Epithelial cell of esophagus (primary cell): ENCODE measurements around the gene FAT4.

ENCODE experiments used
- DNase-seq: peaks from one replicate; pipeline ENCODE4 v3.0.0; 2010; ENCODE audit warnings: low read depth
- H3K4me3 ChIP-seq: 2 replicates; pipeline ENCODE4 v1.5.1; 2011; ENCODE audit warnings: mild to moderate bottlenecking, low read length, control low read depth
- TF ChIP-seq, protein P1 (sequence below): IDR thresholded peaks from 2 replicates; pipeline ENCODE4 v1.5.1; 2011; ENCODE audit warnings: low read depth, mild to moderate bottlenecking, low read length, control low read depth, inconsistent platforms; ENCODE audit not compliant: insufficient read depth; ENCODE audit errors: missing control alignments

Gene FAT4, protein sequence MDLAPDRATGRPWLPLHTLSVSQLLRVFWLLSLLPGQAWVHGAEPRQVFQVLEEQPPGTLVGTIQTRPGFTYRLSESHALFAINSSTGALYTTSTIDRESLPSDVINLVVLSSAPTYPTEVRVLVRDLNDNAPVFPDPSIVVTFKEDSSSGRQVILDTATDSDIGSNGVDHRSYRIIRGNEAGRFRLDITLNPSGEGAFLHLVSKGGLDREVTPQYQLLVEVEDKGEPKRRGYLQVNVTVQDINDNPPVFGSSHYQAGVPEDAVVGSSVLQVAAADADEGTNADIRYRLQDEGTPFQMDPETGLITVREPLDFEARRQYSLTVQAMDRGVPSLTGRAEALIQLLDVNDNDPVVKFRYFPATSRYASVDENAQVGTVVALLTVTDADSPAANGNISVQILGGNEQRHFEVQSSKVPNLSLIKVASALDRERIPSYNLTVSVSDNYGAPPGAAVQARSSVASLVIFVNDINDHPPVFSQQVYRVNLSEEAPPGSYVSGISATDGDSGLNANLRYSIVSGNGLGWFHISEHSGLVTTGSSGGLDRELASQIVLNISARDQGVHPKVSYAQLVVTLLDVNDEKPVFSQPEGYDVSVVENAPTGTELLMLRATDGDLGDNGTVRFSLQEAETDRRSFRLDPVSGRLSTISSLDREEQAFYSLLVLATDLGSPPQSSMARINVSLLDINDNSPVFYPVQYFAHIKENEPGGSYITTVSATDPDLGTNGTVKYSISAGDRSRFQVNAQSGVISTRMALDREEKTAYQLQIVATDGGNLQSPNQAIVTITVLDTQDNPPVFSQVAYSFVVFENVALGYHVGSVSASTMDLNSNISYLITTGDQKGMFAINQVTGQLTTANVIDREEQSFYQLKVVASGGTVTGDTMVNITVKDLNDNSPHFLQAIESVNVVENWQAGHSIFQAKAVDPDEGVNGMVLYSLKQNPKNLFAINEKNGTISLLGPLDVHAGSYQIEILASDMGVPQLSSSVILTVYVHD (N-terminal part only)

DNA sequence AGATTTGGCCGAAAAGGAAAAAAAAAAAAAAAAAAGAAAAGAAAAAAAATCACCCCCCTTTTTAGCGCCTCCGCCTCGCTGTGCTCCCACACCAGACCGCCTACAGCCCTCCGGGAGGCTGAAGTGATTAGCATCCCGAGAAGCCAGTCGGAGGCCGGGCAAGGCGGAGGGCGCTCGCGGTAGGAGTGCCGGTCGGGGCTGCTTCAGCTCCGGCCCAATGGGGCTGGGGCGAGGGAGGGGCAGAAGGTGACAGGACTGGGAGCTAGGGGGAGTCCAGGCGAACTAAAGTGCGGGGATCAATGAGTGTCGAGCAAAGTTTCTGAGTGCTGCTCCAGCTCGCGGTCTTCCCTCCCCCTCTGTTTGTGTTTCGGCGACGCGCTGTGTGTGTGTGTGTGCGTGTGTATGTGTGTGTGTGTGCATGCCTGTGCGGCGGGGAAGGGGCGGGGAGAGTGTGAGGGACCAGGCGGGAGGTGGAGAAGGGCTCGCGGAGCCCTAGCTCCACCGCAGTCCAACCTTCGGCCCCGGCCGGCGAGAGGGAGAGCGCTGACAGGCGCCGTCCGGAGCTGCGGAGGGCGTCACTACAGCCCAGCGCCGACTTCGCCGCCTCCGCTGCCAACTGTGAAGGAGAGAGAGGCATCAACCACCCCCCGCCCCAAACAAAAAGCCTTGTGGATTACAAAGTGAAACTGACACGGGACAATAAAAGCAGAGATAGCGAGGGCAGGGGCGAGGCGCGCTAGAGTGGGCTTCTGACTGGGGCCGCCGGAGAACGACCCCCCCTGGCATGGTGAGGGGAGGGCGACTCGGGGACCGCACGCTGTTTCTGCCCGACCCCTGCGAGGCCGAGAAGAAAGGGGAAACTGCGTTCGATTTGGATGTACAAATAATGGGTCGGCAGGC, at the start of gene FAT4:
Gene FAT4, plus strand, starts transcription at position 280 of the 900 bp plus-strand sequence. CDS start 1,457 bp downstream, outside the sequence.
- TF ChIP-seq, protein P1, sequence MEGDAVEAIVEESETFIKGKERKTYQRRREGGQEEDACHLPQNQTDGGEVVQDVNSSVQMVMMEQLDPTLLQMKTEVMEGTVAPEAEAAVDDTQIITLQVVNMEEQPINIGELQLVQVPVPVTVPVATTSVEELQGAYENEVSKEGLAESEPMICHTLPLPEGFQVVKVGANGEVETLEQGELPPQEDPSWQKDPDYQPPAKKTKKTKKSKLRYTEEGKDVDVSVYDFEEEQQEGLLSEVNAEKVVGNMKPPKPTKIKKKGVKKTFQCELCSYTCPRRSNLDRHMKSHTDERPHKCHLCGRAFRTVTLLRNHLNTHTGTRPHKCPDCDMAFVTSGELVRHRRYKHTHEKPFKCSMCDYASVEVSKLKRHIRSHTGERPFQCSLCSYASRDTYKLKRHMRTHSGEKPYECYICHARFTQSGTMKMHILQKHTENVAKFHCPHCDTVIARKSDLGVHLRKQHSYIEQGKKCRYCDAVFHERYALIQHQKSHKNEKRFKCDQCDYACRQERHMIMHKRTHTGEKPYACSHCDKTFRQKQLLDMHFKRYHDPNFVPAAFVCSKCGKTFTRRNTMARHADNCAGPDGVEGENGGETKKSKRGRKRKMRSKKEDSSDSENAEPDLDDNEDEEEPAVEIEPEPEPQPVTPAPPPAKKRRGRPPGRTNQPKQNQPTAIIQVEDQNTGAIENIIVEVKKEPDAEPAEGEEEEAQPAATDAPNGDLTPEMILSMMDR, result no peak
- peak; percentile 96 for DNase-seq
- H3K4me3 ChIP-seq, result peak within 1 kb of the TSS; percentile 83

DNA sequence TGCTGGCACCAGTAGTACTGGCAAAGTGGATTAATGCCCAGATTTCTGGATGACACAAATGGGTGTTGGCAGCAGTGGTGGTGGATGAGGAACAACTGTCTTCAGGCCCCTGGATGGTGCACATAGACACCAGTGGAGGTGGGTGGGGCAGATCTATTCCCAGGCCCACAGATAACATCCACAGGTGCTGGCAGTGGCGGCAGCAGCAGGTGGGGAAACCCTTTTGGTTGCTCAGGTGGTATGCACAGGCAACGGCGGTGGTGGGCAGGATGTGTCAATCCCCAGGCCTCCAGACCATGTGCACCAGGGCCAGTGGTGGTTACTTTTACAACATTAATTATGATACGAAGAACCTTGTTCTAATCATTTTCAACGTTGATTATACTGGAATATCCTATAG, 48.9 kb upstream of the FAT4 start:
- H3K4me3 ChIP-seq, result no peak overlapping the region
- DNase-seq, result no peak
- TF ChIP-seq, protein P1, result no peak

DNA sequence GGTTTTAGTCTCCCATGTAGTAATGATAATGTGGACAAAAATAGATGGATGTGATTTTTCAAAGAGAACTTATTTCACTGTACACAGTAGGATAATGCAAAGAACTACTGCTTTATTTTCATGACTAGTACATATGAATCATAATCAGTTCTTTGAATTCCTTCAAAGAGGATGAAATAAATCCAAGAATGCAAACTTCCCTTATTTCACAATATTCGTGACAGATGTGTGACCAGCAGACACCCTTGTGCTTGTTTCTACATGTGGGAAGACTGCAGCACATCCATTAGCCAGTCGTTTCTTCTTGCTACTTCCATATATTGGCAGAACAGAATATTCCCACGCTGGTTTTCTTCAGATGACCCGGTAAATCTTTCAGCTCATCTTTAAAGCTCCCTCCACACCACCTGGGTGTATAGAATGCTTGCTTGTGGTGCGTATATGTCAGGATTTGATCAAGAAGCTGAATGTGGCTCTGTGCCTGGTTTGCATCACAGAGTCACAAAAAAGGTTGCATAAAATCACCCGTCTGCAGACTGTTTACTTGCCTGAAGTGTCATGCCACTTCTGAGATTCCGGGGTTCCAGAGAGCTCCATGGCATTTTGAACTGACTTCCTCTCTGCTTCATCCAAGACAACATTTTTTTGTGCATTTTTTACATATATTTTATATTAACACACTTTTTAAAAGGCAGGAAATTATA, 47.7 kb upstream of the FAT4 start:
- TF ChIP-seq, protein P1, result no peak
- DNase-seq, result peak; percentile 97
- H3K4me3 ChIP-seq, result peak overlapping the region; percentile 12

DNA sequence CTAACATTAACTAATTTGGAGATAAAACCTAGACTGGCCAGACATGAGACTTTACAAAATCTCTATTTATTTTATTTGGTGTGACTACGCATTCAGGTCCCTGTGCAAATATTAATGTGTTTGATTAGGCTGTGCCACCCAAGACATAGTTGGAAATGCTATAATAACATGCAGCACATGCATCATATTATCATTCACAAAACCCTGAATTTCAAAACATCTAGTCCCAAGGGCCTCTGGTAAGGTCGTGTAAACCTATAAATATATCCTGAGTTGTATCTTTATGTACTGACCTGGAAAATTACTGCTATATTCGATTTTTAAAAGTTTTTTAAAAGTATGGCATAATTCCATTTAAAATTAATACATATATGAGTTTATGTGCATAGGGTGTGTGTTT, 47.1 kb upstream of the FAT4 start:
- H3K4me3 ChIP-seq, result no peak overlapping the region
- TF ChIP-seq, protein P1, result no peak
- no peak for DNase-seq

DNA sequence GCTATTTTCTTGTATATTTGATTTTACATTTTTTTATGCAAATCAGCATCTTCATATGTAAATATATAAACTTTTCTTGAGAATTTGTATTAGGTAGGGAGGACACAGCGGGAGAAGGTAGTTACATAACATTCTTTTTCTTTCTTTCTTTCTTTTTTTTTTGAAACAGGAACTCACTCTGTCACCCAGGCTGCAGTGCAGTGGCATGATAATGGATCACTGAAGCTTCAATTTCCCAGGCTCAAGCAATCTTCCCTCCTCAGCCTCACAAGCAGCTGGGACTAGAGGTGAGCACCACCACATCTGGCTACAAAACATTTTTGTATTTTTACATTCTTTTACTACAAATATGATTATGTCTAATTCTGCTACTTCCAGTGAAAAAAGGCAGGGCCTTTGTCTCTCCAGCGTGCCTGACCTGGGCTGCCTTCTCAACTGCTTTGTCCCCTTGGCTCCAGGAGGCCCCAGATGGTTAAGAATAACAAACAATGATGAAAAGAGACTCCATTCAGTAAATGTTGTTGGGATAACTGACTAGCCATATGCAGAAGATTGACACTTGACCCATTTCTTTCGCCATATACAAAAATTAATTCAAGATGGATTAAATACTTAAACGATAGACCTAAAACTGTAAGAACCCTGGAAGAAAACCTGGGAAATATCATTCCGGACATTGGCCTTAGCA, 46.5 kb upstream of the FAT4 start:
- TF ChIP-seq, protein P1, result no peak
- DNase-seq, result no peak
- no peak overlapping the region for H3K4me3 ChIP-seq
